GM11168 (cell line): ENCODE data around the gene EMILIN2.

Experiments used
- in situ Hi-C: fragments of 300-500 bp; cut with MboI; formaldehyde crosslinking; loops from one replicate; pipeline ENCODE4 v1.12.0; 2022; ENCODE audit warnings: low sequenced_read_pairs; ENCODE audit not compliant: unreplicated experiment

Gene EMILIN2

DNA sequence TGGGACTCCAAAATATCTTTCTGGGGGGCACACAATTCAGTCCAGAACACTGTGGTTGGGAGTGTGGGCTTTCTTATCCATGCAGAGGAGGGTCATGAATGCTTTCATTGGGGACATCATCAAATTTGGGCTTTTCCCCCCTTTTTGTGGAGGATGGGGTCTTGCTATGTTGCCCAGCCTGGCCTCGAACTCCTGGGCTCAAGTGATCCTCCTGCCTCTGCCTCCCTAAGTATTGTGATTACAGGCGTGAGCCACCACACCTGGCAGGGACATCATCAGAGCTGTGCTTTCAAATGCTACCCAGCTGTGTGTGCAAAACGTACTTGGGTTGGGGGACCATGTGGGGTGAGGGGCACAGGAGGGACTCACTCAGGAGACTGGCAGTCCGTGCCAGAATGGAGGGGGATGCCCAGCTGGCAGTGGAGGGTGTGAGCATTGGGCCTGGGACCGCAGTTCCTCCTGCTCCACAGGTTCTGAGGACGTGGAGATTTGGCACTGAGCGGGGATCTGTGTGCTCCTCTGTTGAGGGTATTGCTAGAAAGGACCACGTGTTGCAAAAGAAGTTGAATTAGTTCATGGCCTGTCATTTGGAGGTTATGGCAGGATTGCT, 24.4 kb downstream of the EMILIN2 start:
- in situ Hi-C loops: no loop called here

DNA sequence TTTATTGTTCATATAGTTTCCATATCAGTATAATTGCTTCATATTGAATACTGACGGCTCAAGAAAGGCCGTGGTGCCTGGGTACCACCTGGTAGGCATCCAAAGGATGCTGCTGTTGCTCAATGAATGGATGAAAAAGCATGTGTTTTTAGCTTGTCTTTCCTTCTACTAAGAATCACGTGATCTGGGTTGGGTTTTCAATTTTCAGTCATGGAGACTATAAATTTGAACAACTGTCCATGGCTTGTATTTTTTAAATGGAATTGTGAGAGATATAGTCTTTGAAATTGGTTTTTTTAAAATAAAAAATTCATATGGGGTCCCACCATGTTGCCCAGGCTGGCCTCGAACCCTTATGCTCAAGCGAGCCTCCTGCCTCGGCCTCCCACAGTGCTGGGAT, 25.3 kb downstream of the EMILIN2 start:
- in situ Hi-C loops: no loop called here

DNA sequence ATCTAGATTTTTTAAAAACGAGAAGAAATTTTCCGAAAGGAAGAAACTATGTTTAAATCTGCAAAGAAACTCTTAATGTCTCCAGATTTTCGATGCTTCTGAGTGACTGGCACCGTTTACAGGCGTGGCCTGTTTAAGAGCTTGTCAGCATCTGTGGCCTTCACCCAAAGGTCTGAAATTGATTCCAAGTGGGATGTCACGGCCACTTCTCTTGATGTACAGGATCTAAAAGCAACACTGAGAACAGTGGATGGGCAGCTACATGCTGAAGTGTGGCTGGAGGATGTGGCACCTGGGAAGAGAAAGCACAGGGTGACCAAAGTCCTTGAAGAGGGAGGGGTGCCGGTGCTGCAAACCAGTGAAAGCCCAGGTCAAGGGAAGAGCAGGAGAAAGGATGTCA, 28.0 kb downstream of the EMILIN2 start:
- in situ Hi-C loops: no loop called here

DNA sequence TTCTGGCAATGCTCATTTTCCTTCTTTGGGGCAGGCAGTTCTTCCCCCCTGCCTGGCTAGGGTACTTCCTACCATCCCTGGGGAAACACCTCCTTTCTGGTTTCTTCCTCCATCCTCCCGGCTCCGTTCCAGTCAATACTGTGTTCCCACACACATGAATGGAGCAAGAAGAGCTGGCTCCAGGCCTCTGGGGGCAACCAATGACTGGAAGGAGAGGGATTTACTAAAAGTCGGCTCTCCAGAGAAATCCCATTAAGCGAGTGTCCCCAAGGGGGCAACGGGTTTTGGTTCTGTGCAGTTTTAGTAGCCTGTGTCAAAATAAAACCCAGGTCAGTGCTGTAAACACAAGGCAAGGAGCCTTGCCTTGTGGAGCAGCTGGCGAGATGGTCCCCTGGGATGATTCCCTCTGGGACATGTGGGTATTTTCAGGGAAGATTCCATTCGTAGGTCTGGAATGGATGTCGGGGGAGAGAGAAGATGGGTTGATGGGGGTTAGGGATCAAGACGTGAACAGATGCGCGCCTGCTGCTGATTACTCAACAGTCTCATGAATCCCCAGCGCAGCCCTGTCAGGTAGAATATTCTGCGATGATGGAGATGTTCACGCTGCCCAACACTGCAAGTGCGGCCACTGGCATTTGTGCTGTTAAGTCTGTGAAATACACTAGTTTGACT, 32.0 kb downstream of the EMILIN2 start:
- in situ Hi-C loops: no loop called here

DNA sequence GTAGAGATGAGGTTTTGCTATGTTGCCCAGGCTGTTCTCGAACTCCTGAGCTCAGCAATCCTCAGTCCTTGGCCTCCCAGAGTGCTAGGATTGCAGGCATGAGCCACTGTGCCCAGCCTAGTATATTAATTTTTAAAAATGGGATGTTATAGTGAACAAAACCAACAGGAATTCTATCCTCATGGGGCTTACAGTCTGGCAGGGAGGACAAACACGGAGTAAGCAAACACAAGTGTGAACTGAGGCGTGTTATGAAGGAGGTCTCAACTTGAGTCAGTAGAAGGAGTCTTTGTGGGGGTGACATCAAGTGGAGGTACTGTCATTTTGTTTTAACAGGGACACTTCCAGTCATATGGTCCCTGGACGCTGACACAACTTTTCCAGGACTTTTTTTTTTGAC, 33.1 kb downstream of the EMILIN2 start:
- in situ Hi-C loops: no loop called here

DNA sequence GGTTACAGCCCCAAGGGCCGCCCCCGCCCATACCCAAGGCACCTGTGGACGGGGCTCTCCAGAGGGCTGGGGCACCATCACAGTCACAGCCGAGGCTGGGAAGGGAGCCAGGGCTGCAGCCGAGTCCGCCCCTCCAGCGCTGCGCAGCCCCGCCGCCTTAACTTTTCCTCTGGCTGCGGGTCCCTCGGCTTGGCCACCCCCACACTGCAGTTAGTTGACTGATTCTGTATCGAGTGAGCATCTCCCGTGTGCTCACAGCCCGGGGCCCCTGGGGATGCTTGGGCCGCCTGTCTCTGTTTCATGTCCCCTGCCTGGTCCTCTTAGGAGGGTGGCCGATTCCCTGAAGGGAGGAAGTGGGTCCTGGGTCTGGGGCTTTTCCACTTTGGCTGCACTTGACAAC, 33.7 kb downstream of the EMILIN2 start:
- in situ Hi-C loops: no loop called here

DNA sequence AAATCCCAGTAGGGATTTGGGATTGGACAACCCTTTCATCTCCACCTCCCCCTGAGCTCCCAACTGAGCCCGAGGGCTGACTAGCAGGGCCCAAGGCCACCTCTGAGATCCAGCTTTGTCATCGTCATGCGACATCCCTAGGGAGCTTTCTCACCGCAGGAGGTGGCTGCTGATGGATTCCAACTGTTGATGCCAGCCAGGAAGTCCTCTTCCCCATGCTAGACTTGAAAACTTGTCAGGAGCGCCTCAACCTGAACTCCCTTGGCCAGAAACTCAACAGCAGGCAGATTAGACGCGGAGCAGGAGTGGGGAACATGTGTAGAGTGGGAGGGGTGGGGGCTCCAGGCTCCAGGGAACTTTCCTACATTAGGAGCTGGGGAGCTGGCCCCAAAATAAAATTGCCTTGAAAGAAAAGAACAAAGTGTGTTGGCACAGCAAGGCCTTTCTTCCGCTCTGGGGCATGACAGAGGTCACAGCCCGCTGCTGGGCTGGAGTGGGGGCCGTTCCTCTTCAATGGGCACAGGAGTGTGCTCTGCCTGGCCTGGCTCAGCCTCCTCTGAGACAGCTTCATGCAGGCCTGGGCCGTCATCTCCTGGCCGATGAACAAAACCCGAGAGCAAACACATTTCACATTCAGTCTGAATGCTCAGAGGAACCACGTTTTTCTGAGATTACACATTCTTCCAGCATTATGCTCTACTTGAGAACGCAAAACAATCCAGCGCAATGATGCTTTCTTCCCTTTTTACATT, 34.5 kb downstream of the EMILIN2 start:
- in situ Hi-C loops: no loop called here

DNA sequence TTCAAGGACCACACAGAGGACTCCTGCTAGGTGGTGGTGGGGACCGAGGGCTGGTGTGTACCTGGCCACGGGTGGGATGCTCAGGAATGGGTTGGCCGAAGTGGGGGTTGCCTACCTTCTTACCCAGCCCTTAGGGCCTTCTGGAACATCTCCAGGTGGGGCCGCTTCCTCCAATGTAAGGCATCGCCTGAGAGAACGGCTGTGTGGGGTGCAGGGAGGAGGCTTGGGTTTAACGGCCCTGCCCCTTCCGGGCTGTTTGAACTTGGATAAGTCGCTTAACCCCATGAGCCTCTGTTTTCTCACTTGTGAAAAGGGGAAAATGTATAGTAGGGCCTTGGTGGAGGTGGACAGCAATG, 35.0 kb downstream of the EMILIN2 start:
- in situ Hi-C loops: no loop called here

DNA sequence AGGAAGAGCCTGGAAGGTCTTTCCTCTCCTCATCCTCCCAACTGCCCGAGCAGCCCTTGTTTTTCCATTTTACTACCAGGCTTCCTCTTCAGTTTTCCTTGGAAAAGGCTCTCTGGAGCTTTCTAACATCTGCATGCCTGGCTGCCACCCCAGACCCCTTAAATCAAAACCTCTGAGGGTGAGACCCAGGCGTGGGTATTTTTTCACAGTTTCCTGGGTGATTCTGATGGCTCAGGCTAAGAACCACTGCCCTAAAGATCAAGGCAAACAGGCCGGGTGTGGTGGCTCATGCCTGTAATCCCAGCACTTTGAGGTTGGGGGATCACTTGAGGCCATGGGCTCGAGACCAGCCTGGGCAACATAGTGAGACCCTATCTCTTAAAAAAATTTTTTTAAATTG, 35.4 kb downstream of the EMILIN2 start:
- in situ Hi-C loops: no loop called here

DNA sequence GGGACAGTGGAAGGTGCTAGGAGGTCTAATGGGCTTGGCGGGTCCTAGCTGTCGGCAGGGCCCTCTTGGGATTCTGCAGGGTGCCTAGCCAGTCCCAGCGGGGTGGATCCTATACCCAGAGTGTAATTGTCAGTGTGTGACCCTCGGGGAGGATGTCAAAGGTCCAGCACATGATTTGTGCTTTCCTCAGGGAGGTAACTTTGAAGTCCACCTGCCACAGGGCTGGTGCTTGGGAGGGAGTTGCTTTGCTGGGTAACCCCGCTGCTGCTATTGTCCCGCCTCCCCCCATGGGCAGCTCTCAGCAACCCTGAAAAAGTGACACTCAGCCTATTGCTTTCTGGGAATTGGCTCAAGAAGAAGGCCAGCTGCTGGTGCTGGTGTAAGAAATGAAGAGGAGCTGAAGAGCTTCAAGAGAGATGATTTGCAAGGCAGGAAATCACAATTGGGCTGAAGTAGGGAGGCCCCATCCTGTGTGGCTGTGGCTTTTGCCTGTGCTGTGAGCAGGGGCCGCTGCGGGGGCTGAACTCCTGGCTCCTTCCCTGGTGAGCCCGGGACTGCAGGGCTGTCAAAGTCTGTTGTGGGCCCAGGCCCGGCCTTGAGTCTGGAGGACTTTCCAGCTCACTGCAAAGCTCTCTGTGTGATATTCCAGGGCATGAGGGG, 36.4 kb downstream of the EMILIN2 start:
- in situ Hi-C loops: no loop called here

DNA sequence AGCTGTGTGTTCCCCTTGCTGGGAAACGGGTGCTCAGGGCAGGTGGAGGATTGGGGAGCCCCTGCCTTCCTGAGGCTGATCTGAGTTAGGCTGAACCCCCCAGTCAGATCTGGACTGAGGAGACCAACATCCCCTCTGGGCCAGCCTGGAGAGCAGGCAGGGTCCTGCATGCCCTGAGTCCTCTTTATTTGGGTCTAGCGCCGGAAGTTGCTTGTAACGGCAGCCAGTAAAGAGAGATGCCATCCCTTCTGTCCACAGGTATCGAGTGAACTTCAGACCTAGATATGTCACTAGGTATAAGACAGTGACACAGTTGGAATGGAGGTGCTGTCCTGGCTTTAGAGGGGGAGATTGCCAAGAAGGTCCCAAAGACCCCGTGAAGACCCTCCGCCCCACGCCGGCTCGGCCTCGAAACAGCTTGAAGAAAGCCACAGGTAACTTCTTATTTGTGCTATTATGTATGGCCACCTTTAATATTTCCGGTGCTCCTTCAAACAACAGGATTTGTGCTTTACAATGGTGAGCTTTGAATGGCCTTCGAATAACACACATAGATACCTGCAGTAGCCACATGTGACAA, 38.0 kb downstream of the EMILIN2 start:
- in situ Hi-C loops: no loop called here

DNA sequence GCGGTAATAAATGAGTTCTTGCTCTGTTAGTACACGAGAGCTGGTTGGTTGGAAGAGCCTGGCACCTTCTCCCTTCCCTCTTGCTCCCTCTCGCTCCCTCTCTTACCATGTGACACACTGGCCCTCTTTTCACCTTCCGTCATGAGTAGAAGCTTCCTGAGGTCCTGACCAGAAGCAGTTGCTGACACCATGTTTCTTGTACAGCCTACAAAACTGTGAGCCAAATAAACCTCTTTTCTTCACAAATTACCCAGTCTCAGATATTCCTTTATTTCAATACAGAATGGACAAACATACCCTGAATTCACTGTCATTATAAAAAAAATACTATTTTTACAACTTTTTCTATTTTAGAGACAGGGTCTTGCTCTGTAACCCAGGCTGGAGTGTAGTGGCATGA, 40.7 kb downstream of the EMILIN2 start:
- in situ Hi-C loops: no loop called here

DNA sequence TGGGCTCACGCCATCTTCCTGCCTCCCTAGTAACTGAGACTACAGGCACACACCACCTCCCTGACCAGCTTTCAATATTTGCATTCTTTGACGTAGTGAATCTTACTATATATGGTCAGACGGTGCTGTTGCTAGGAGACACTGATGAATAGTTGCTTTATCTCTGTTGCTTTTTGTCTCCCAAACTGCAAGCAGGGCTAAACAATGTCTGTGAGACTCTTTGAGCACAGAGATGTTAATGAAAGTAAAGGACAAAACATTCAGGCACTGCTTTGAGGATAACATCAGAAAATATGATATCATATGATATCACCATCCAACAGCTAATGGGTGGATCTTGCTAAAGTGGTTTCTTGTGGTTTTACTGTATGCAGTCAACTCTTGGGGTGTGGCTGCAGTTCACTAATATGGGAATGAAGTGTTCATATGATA, 43.0 kb downstream of the EMILIN2 start:
- in situ Hi-C loops: no loop called here

DNA sequence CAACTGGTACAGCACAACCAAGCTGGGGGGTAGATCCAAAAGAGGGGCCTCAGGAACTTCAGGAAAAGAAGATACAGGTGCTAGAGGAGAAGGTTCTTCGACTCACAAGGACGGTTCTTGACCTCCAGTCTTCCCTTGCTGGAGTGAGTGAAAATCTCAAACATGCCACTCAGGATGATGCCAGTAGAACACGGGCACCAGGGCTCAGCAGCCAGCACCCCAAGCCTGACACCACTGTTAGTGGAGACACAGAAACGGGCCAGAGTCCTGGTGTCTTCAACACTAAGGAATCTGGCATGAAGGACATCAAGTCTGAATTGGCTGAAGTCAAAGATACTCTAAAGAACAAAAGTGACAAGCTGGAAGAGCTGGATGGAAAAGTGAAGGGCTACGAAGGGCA, 43.8 kb downstream of the EMILIN2 start:
- in situ Hi-C loops: no loop called here

DNA sequence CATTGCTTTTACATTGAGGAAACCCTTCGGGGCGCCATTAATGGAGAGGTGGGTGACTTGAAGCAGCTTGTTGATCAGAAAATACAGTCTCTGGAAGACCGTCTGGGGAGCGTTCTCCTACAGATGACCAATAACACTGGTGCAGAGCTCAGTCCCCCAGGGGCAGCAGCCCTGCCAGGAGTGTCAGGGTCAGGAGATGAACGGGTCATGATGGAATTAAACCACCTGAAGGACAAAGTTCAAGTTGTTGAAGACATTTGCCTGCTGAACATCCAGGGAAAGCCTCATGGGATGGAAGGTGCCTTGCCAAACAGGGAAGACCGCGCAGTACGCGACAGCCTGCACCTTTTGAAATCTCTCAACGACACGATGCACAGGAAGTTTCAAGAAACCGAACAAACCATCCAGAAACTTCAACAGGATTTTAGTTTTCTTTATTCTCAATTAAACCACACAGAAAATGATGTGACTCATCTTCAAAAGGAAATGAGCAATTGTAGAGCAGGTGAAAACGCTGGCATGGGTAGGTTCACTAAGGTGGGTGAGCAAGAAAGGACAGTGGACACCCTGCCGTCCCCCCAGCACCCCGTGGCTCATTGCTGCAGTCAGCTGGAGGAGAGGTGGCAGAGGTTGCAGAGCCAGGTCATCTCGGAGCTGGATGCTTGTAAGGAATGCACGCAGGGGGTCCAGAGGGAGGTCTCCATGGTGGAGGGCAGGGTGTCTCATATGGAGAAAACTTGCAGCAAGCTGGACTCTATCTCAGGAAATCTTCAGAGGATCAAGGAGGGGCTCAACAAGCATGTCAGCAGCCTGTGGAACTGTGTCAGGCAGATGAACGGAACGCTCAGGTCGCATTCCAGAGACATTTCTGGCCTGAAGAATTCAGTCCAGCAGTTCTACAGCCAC, 45.0 kb downstream of the EMILIN2 start:
- in situ Hi-C loops: no loop called here

DNA sequence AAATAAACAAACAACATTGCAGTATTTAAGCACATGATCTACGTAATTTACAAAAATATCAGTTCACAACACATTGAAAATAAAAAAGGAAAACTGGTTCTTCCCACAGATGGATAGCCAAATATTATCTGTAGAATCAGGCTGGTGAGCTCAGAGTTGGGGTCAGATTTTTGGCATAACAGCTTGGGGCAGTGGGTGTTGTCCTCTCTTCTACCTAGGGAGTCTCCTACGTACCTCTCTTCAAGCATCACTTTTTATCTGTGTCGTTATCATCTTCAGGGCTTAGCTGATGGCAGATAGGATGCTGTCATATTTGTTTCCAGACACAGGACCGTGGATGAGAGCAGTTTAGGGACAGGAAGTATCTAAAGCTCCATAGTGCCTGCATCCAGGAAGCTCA, 46.2 kb downstream of the EMILIN2 start:
- in situ Hi-C loops: no loop called here

DNA sequence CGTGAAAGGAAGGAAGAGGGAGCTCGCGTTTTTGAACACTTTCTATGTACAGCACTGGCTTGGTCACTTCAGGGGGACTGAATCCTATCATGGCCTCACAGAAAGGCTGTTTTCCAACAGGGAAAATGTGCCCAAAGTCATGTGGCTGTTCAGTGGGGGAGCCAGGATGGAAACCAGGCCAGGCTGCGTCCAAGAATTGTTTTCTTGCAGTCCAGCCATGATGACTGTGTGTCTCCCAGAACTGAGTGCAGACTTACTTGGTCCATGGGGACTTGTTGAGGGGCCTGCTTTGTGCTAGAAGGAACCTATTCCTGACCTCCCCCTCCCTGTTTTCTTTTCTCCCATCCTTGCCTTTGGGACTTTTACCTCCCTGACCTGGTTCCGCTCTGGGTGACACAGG, 46.9 kb downstream of the EMILIN2 start:
- in situ Hi-C loops: no loop called here

DNA sequence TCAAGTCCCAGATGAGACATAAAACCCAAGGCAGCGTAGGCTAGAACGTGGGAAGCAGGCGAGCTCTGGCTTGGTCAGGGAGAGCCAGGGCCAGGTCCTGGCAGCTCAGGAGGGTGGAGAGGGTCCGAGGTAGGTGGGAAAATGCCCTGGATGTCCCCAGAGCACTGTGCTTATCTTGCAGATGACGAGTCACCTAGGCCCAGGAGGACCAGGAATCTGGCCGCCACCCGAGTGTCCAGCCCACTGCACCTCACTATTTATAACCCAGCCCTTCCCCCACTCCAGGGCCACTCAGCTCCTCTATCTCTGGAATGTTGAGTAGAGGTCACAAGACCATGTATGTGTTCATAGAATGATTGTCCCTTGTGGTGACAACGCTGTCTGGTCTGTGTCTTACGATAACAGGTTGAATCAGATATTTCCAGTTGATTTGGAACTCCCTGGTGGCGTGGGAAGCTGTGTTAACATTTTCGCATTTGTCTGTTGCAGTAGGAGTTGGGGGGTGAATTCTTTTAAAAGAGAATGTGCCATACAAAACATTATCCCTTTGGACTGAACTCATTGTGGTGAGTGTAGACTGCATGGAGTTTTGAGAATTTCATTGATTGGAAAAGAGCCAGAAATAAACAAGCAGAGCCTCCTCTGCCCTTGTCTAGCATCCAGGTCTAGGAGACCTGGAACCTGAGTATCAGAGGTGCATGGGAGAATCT, 47.5 kb downstream of the EMILIN2 start:
- in situ Hi-C loops: no loop called here

DNA sequence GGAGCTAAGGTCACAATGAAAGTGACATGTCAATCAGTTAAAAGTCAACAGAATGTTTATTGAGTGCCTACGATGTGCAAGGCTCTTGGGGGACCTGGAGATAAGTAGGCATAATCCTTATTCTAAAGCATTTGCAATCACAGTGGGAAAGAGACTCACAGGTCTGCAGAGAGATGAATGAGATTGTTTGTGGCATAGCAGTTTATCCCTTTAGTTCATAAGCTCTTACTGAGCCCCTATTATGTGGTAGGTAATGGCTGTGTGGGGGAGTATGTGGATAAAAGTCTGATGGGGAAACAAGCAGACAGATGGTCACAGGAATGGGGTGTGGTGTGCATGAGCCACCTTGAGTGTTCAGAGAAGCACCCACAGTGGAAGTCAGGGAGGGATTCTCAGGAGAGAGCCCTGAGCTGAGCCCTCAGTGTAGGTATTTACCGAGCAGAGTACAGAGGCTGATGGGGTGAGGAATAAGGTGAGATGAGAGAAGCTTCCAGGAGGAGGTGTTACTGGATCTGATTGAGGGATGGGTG, 48.1 kb downstream of the EMILIN2 start:
- in situ Hi-C loops: no loop called here
